Measurements from ENCODE around the gene MAFF.

The MAFF gene

GRCh38 chr22:38187413-38188212 is 14.2 kb upstream of the MAFF start:
- no peaks in the 10 kb centered on the region for H3K79me2 ChIP-seq (ENCODE audit: insufficient read depth, low read length)
- H3K9me2 ChIP-seq (ENCODE audit: low read depth, low read length) = no peaks in the 10 kb centered on the region
- no peaks in the 10 kb centered on the region for H3K36me3 ChIP-seq (ENCODE audit: insufficient read depth, low read length)
- H4K20me1 ChIP-seq (ENCODE audit: insufficient read depth, low read length) = no peaks in the 10 kb centered on the region
- H3K9ac ChIP-seq (ENCODE audit: low read length) = no peak overlapping the region
- H3K4me1 ChIP-seq (ENCODE audit: insufficient read depth, low read length, severe bottlenecking) = no peaks in the 10 kb centered on the region
- no peak for TF ChIP-seq EZH2 (IDR thresholded peaks at IDR 0.05; ENCODE audit: borderline replicate concordance, low read length)
- TF ChIP-seq CTCF (IDR thresholded peaks at IDR 0.05; ENCODE audit: low read length) = no peak
- no peak overlapping the region for H3K4me3 ChIP-seq (ENCODE audit: low read depth, low read length, poor library complexity, severe bottlenecking)
- H3K9me3 ChIP-seq (ENCODE audit: low read length) = no peaks in the 10 kb centered on the region
- no peaks in the 10 kb centered on the region; the same call in 1 of the 2 replicates for H3K27me3 ChIP-seq (ENCODE audit: insufficient read depth, low read length)
- no peak overlapping the region for H3K27ac ChIP-seq (ENCODE audit: low read depth, low read length, poor library complexity, severe bottlenecking)
- H3K4me2 ChIP-seq (ENCODE audit: low read length) = no peak overlapping the region
- H3F3A ChIP-seq (ENCODE audit: insufficient read depth, low read length) = no peaks in the 10 kb centered on the region
- no peak overlapping the region for H2AFZ ChIP-seq (ENCODE audit: low read length)

GRCh38 chr22:38189104-38189503 is 12.7 kb upstream of the MAFF start:
- Histone ChIP-seq H3K27me3 (ENCODE audit: insufficient read depth, low read length) (no peaks in the 10 kb centered on the region; the same call in 1 of the 2 replicates), H3K4me3 (ENCODE audit: low read depth, low read length, poor library complexity, severe bottlenecking) (no peak overlapping the region), H3F3A (ENCODE audit: insufficient read depth, low read length) (no peaks in the 10 kb centered on the region), H3K9me3 (ENCODE audit: low read length) (no peaks in the 10 kb centered on the region), H3K79me2 (ENCODE audit: insufficient read depth, low read length) (no peaks in the 10 kb centered on the region), H3K9ac (ENCODE audit: low read length) (no peak overlapping the region), H4K20me1 (ENCODE audit: insufficient read depth, low read length) (no peaks in the 10 kb centered on the region), H3K4me2 (ENCODE audit: low read length) (no peak overlapping the region), H3K27ac (ENCODE audit: low read depth, low read length, poor library complexity, severe bottlenecking) (no peak overlapping the region), H2AFZ (ENCODE audit: low read length) (no peak overlapping the region), H3K4me1 (ENCODE audit: insufficient read depth, low read length, severe bottlenecking) (no peaks in the 10 kb centered on the region), H3K9me2 (ENCODE audit: low read depth, low read length) (no peaks in the 10 kb centered on the region), H3K36me3 (ENCODE audit: insufficient read depth, low read length) (no peaks in the 10 kb centered on the region)
- no peak for TF ChIP-seq EZH2 (IDR thresholded peaks at IDR 0.05; ENCODE audit: borderline replicate concordance, low read length)
- no peak for TF ChIP-seq CTCF (IDR thresholded peaks at IDR 0.05; ENCODE audit: low read length)

DNA sequence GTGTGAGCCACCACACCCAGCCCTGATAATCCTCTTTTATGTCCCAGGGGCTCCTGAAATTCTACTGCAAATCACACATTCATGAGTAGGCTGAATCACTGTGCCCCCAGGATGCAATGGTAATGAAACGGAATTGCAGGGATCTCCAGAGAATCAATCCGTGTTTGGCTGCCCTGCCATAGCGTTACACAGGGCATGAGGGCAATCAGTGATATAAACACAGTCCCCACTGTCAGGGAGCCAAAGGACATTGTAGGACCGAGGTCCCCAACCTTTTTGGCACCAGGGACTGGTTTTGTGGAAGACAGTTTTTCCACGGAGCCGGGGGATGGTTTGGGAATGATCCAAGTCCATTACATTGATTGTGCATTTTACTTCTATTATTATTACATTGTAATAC is 11.2 kb upstream of the MAFF start:
- Histone ChIP-seq H3F3A (ENCODE audit: insufficient read depth, low read length) (no peaks in the 10 kb centered on the region), H3K79me2 (ENCODE audit: insufficient read depth, low read length) (no peaks in the 10 kb centered on the region), H3K36me3 (ENCODE audit: insufficient read depth, low read length) (no peaks in the 10 kb centered on the region), H4K20me1 (ENCODE audit: insufficient read depth, low read length) (no peaks in the 10 kb centered on the region), H3K4me2 (ENCODE audit: low read length) (no peak overlapping the region), H3K27ac (ENCODE audit: low read depth, low read length, poor library complexity, severe bottlenecking) (no peak overlapping the region), H3K27me3 (ENCODE audit: insufficient read depth, low read length) (no peaks in the 10 kb centered on the region; the same call in 1 of the 2 replicates), H3K9ac (ENCODE audit: low read length) (no peak overlapping the region), H3K9me2 (ENCODE audit: low read depth, low read length) (no peaks in the 10 kb centered on the region), H3K4me1 (ENCODE audit: insufficient read depth, low read length, severe bottlenecking) (peaks cover 3% of the 10 kb centered on the region), H2AFZ (ENCODE audit: low read length) (no peak overlapping the region), H3K9me3 (ENCODE audit: low read length) (no peaks in the 10 kb centered on the region), H3K4me3 (ENCODE audit: low read depth, low read length, poor library complexity, severe bottlenecking) (no peak overlapping the region)
- no peak for TF ChIP-seq EZH2 (IDR thresholded peaks at IDR 0.05; ENCODE audit: borderline replicate concordance, low read length)
- TF ChIP-seq CTCF (IDR thresholded peaks at IDR 0.05; ENCODE audit: low read length) = no peak
